T-helper 22 cell (primary cell): ENCODE measurements around the gene PCSK6.

Source experiments
- DNase-seq: peaks from one replicate; pipeline ENCODE4 v3.0.0-alpha.2; 2020; ENCODE audit warnings: low read depth

Gene PCSK6

GRCh38 chr15:101489599-101490407 lies at the start of gene PCSK6:
Gene PCSK6, minus strand, starts transcription at chr15:101489707. Its CDS starts 37 bp downstream, at chr15:101489670.
- DNase-seq, result no peak

DNA sequence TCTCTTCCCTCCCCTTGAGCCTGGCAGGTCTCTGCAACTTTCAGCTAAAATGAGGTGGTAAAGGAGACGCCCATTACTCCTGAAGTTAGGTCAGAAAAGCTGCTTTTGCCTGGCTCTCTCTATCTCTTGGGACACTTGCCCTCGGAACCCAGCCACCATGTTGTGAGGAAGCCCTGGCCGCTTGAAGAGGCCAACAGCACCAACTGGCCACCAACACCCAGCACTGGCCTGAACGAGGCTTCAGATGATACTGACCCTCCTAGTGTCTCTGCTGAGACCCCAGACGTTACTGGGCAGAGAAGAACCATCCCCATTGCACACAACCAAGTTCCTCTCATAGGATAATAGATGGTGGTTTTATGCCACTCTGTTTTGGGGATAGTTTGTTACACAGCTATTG lies 49.5 kb upstream of the PCSK6 start:
- no peak for DNase-seq

GRCh38 chr15:101538177-101538576 lies 48.7 kb upstream of the PCSK6 start:
- DNase-seq, result no peak

DNA sequence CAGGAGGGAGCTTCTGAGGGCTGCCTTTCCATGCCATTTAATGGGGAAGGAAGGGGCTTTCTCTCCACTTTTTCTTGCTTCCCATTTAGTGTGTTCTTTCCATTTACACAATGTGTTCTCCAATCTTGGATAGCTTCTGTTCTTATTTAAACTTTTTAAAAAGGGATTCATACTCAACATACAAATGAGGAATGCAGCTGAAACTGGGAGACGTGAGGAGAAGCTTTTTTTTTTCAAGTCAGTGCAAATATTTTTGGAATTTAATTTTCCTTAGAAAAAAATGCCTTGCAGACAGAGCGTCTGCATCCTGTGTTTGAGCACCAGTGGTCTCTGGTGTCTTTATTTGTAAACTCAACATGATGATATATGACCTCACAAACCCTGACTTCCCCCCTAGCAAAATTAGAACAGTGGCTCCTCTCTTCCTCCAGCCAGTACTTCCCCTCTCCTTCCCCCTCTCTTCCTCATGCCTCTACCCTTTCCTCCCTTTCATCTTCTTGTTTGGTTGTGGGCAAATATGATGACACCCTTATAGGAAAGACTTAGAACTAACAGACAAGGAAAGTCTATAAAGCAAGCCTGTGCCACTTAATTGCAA lies 48.1 kb upstream of the PCSK6 start:
- DNase-seq, result no peak

DNA sequence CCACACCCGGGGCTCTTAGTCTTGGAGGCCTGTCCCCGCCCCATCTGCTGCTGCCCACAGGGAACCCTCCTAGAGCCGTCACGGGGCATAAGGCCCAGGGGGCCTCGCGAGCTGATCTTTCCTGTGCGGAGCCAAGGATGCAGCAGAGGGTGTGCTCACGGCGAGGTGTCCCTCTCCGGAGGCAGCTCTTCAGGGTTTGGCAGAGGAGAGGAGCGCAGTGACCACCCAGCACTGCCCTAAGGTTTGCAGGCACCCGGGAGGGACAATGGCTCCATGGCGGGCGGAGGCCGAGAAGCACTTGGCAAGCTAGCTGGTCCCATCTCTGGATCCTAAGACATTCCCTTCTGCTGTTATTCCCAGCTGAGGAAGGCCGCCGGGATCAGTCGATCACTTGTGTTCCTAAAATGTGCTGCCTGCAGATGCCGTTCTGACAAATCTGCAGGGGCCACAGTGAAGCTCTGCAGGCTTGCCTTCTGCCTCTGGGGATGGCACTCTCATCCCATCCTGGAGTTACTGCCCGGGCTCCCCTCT lies 47.4 kb upstream of the PCSK6 start:
- DNase-seq, result no peak

DNA sequence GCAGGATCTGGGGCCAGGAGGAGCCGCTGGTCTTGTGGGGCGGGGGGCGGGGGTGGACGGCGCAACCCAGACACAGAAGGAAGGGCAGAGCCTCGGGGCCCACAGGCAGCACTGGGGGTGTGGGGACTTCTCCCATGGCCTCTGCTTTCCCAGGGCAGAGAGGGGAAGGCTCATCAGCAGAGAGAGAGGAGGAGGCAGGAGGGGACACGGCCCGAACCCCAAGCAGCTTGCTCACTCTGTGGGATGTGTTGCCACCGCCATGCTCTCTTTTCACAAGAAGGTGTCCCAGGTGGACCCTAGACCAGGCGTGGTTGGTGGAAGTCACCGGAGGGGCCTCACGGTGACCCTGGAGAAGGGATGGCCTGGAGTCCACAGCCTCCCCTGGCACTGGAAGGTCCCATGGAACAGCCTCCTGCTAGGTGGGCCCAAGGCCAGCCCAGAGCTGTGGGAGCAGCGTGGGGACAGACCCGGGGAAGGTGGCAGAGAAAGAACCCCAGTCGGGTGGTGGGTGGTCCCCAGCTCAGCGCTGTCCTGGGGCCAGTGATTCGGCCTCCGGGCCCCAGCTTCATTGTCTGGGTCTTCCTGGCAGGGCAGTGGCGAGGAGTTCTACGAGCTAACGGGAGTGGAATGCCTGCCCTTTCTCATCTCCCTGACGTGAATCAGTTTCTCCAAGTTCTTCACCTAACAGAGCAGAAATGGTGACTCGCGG lies 46.8 kb upstream of the PCSK6 start:
- no peak for DNase-seq

GRCh38 chr15:101535170-101535902 lies 45.8 kb upstream of the PCSK6 start:
- no peak for DNase-seq

GRCh38 chr15:101534376-101534970 lies 45.0 kb upstream of the PCSK6 start:
- DNase-seq, result no peak

- no peak for DNase-seq
Observed at GRCh38 chr15:101533371-101534140, 44.0 kb upstream of the PCSK6 start.

DNA sequence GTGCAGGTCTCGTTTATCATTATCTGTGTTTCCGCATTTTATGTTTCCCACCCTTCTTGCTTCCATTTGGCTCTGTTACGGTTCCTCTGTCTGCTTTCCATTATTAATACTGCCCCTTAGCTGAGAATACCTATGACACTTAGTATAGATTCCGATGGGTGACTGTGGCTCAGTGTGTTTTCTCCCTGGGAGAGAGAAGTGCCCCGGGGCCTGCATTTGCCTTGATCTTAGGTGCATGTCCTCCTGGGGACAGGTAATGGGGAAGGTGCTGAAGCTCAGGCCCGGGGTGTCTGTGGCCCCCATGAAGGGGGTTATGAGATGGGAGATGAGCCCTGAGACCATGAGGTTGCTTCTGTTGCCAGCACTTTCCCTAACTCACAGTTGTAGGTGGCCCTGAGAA lies 43.4 kb upstream of the PCSK6 start:
- no peak for DNase-seq

DNA sequence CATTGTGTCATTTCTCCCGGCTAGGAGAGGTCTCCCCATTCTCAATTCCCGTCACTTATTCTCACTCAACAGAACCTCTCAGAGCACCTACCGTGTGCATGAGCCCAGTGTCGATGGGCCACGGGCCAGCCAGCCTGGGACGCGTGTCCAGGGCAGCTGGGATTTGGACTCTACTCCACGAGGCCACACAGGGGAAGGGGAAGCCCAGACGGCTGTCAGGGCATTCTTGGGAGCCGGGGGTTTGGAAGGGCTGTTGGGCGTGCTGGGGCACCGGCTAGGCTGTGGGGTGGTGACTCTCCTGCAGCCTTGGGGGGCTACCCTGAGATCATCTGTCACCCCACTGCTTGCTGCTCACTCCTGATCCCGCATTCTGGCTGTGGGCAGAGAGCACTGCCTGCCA lies 41.7 kb upstream of the PCSK6 start:
- no peak for DNase-seq

- DNase-seq, result no peak
Observed at GRCh38 chr15:101530224-101530958, 40.9 kb upstream of the PCSK6 start.

DNA sequence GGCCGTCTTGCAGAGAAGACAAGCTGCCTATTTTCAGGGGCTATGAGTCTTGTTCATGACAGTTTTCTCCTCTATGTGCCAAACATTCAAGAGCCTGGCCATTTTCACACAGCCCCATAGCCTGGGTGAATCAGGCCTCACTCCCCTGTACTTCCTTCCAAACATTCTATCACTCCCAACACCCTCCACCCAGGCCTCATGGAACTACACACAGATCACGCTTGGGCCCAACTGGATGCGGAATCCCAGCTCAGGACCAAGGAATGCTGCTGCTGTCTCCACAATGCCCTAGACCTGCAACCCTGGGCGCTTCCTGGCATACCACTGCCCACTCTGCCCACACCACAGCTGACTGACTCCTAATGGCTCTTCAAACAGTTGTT lies 39.4 kb upstream of the PCSK6 start:
- no peak for DNase-seq

- DNase-seq, result no peak
Observed at GRCh38 chr15:101528108-101528916, 38.8 kb upstream of the PCSK6 start.

DNA sequence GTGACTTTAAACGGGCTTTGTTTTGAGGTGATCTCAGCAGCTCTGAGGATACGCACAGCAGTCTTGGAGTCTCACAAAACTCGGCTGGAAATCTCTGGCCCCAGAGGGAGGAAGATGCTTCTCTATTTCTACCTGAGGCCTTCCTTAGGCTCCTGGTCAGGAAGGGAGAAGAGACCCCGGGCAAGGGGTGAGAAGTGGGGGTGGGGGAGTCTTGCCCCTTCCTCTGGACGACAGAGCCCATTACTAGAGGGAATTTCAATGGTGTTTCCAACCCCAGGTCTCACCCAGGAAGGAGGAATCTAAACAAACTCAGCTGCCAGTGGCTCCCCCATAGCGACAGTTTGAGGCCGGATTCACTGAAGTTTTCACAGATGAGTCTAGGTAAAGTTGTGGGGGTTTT lies 37.4 kb upstream of the PCSK6 start:
- no peak for DNase-seq

DNA sequence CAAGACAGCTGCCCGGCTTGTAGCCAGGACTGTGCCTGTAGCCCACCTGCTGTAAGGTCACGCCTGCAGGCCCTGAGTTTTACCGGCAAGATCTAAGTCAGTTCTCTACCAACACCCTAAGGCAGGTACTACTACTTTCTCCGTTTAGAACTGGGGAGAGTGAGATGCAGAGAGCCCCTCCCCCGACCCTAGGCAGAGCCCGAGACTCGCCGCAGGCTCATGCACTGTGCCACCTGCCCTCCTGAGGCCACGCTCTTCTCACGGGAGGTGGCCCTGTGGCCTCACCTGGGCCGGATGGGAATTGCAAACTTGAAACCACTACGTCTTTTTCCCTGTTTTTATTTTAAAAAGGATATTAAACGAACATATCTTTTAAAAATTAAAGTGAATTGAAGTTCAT lies 36.9 kb upstream of the PCSK6 start:
- no peak for DNase-seq

GRCh38 chr15:101526021-101526420 lies 36.5 kb upstream of the PCSK6 start:
- DNase-seq, result no peak

- DNase-seq, result no peak
Observed at GRCh38 chr15:101525087-101525669, 35.7 kb upstream of the PCSK6 start.

DNA sequence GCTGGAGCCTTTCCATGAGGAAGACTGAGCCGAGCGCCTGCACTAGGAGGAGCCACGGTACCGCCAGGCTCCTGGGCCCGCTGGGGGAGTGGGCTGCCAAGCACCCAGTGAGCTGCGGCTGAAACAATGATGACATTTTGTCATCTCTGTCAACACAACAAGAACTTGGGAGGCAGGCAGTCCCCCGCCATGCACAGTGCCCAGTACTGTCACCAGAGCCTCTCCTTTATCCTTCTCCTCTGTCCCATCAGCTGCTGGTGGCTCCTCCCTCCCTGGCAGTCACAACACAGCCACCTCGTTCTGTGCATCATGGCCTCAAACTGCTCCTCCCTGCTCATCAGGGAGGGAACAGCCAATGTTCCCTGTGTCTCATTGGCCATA lies 34.0 kb upstream of the PCSK6 start:
- DNase-seq, result no peak
